HG03159 (cell line): ENCODE data around the gene KIAA1549.
"Not testable (repeated sequence)": the region's sequence is repeated elsewhere in the genome, so short reads cannot be mapped to it uniquely, and the experiment has no call there.

ENCODE experiments used
- ATAC-seq: cut with Tn5 transposase; IDR thresholded peaks from one replicate; pipeline ENCODE4 v1.9.1; 2021; ENCODE audit warnings: mild to moderate bottlenecking, moderate library complexity; ENCODE audit not compliant: unreplicated experiment

KIAA1549 gene

DNA sequence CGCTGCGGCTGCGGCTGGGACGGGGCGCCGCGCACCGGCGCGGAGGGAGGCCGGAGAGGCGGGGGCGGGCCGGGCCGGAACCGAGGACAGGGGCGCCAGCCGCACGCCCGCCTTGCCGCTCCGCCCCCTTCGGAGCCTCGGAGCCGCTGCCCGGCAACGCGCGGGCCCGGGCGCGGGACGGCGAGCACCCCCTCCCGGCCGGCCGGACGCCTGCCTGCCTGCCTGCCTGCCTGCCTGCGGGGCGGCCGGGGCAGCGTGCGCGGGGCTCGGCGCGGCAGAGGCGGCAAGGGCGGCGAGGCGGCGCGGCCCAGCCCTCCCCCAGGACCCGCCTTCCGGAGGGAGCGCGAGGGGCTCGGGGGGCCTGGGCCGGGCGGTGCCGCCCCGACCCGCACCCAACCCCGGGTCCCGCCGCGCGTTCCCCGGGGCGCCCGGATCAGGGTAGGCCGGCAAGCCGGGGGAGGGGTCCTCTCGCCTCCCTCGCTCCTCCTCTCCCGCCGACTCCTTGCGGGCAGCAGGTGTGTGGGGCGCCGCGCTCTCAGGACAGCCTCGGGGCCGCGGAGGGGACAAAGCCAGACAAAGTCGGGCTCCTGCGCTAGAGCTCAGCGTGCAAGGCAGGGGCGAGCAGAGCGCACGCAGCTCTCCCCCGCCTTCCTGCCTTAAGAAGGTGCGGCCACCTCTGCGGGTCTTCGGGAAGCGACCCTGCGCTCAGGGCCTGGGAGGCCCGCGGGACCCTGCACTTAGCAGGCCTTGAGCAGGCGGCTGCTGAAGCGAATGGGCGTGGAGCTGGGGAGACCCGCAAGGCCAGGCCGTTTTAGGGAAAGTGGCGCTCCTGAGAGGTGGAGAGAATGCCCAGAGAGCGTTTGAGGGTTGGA lies at the start of gene KIAA1549:
Gene KIAA1549 (minus strand): TSS at position 58 of the 872 bp plus-strand sequence. CDS start 120 bp downstream, outside the sequence.
- ATAC-seq: peak; percentile 85

- no peak for ATAC-seq
Observed at GRCh38 chr7:139029353-139029752, 48.2 kb upstream of the KIAA1549 start.

DNA sequence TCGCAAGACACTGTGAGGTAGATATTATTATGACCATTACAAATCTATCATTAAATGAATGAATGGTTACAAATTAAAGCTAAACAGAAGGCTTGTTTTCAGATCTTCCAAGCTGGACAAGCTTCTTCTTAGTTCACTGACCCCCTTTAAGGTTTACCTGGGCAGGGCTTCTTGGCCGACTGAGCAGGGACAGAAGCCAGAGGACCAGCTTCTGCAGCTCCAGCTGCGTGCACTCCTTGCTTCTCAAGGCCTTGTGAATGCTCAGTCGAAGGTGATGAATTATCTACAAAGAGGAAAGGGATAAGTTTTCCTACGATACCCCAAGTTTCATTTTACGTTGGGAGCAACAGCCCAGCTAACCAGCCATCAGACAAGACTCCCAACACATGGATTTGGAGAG lies 45.4 kb upstream of the KIAA1549 start:
- ATAC-seq: no peak

GRCh38 chr7:139025861-139026260 lies 44.7 kb upstream of the KIAA1549 start:
- not testable (repeated sequence) for ATAC-seq

GRCh38 chr7:139023076-139023475 lies 41.9 kb upstream of the KIAA1549 start:
- no peak for ATAC-seq

- ATAC-seq: no peak
Observed at GRCh38 chr7:139022286-139022685, 41.1 kb upstream of the KIAA1549 start.

- ATAC-seq: no peak
Observed at GRCh38 chr7:139018910-139019309, 37.7 kb upstream of the KIAA1549 start.

GRCh38 chr7:139016931-139017511 lies 35.8 kb upstream of the KIAA1549 start:
- peak; percentile 97 for ATAC-seq

GRCh38 chr7:139011373-139011772 lies 30.2 kb upstream of the KIAA1549 start:
- ATAC-seq: no peak

- no peak for ATAC-seq
Observed at GRCh38 chr7:139004321-139005090, 23.3 kb upstream of the KIAA1549 start.

GRCh38 chr7:138999414-138999813 lies 18.2 kb upstream of the KIAA1549 start:
- no peak for ATAC-seq

GRCh38 chr7:138992052-138992531 lies 10.9 kb upstream of the KIAA1549 start:
- no peak for ATAC-seq

DNA sequence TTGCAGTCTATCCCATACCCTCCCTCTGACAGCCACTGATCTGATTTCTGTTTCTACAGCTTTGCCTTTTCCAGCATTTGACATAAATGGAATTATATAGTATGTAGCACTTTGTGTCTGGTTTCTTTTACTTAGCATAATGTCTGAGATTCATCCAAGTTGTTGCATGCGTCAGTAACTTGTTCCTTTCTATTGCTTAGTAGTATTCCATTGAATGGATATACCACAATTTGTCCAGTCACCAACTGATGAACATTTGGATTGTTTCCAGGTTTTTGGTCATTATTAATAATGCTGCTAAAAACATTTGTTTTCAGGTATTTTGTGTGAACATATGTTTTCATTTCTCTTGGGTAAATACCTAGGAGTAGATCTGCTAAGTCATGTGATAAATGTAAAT lies 6.5 kb upstream of the KIAA1549 start:
- ATAC-seq: no peak

DNA sequence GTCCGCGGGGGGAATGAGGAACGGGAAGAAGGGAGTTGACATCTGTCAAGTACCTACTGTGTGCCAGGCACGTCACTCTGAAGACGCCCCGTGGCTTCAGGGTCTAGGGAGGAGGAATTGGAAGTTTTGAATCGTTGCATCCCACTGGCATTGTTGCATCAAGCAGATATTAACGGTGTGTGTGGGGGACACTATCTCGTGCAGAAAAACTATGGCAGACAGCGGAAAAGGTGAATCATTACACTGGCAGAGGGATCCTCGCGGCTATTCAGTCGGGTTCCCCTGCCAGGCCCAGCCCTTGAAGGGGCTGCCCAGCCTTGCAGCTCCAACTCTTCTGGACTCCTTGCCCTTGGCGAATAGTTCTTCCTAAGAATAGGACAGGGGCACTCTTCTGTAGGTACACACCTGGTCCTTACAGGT lies 1.0 kb upstream of the KIAA1549 start:
- ATAC-seq: no peak

- peak; percentile 43 for ATAC-seq
Observed at GRCh38 chr7:138980563-138981291, 462 bp downstream of the KIAA1549 start.

- ATAC-seq: no peak
Observed at GRCh38 chr7:138979988-138980562, 1.1 kb downstream of the KIAA1549 start.

- peak; percentile 40 for ATAC-seq
Observed at GRCh38 chr7:138979226-138979979, 1.8 kb downstream of the KIAA1549 start.

DNA sequence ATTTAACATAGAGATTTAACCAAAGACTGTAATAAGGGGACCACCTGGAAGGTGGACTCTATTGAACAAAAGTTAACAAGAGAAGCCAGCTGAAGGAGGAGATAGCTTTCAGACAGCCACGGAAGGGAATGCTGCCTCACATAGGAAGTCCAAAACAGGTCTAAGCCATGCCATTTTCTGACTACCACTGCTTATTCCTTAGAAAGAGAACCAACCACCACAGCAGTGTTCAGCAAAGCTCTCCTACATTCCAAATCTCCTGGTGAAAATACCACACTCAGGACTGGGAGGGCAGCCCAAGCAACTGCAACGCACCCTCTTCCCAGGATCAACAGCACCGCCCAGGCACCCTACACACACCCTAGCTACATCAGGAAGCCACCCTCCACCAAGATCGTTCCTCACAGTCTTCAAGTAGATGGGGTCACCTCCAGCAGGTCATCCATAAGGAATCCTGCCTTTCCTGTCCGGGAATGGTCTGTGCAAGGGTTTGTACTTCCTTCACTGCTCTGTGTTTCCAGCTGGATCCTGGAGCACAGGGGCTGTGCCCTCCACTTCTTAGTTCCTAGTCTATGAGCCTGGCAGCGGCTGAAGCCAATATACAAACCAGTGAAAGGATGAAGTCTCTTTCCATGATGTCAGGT lies 2.5 kb downstream of the KIAA1549 start:
- ATAC-seq: no peak

DNA sequence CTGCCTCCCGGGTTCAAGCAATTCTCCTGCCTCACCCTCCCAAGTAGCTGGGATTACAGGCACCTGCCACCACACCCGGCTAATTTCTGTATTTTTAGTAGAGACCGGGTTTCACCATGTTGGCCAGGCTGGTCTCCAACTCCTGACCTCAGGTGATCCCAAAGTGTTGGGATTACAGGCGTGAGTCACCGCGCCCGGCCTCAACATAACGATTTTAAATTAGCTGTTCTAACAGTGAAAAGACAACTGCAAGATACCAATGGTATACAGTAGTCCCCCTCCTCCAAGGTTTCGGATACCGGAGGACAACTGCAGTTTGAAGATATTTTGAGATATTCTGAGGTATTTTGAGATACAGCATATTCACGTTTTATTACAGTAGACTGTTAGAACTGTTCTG lies 5.0 kb downstream of the KIAA1549 start:
- not testable (repeated sequence) for ATAC-seq
